HPDE6-E6E7 (cell line): ENCODE measurements around the gene PPME1.
A peak's percentile ranks its signal among the peaks of the same experiment; 100 is the strongest.

Experiments
- DNase-seq: peaks from one replicate; pipeline ENCODE4 v3.0.0; 2011; ENCODE audit warnings: missing footprints; ENCODE audit errors: extremely low spot score

Gene PPME1

DNA sequence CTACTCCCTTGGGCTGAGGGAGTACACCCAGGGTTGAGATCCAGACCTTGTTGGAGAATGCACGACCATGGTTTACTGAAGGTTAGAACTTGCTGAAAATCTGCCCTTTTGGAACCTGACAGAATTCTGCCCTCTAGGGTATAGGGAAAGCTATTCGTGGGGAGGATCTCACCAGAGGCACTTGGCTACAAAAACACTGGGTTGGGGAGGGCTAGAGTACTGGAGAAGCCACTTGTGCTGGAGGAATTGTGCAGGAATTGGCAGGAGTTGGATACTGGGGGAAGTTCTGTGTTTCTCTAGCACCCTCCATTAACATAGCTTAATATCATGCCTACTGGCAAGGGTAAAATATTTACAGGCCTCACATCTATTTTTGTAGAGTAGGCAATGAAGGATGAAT is 55.8 kb downstream of the PPME1 start:
- no peak for DNase-seq

DNA sequence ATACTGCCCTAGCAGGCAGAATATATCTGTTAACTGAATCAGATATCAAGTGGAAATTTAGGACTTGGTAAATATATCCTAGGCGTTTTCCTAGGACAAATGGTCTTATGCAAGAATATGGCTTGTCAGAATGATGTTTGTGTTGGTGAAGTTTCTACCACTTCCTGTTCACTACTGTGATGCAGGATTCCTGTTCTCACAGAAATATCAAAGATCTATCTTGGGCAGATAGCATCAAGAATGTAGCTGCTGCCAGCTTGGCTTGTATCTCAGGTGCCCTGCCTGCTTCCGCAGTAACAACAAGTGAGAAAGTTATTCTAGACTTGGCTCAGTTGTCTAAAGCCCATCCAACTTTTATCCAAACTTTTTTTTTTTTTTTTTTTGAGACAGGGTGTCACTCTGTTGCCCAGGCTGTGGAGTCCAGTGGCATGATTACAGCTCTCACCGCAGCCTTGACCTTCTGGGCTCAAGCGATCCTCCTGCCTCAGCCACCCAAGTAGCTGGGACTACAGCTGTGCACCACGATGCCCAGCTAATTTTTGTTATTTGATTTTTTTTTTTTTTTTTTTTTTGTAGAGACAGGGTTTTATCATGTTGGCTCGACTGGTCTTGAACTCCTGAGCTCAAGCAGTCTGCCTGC is 61.3 kb downstream of the PPME1 start:
- no peak for DNase-seq

DNA sequence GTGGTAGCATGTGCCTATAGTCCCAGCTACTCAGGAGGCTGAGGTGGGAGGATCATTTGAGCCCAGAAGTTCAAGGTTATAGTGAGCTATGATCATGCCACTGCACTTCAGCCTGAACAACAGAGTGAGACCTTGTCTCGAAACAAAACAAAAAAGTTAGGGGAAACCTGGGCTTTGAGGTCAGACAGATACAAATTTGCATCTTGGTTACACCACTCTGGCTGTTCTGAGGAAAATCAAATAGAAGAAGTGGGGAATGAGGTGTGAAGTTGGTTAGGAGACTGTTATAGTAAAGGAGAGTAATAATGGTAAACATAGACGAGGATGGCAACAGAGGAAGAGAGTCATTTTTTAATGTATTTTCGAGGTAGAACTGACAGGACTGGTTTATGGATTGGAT is 62.6 kb downstream of the PPME1 start:
- DNase-seq = no peak

DNA sequence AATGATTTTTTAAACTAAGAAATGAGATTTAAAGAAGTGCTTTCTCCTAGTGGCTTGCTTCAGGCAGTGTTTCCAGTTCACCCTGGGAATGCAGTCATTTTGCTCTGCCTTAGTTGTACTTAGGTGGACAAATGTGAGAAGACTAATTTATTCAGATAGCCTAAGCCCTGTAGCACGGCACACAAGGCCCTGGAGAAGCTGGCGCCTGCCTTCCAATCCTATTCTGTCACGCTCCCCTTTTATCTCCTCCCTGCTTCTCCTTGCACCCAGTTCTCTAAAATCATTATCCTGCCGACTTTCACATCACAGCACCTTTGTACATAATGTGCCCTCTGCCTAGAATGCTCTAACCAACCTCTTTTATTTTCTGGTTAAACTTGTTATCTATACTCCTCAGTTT is 64.0 kb downstream of the PPME1 start:
- no peak for DNase-seq

DNA sequence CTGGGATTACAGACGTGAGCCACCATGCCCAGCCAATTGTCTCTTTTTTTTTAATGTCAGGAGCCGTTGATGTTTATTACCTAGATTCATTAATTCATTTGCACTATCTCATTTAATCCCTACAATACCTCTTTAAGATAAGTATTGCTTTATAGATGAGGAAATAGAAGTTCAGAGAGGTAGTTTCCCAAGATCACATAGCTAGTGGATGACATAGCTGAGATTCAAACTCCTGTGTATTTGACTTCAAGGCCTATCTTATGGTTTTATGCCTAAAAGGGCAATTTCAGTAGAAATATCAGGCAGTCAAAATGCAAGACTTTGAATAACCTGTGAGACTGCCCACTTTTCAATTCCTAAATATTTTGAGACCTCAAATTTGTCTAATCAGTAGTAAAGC is 66.5 kb downstream of the PPME1 start:
- no peak for DNase-seq

DNA sequence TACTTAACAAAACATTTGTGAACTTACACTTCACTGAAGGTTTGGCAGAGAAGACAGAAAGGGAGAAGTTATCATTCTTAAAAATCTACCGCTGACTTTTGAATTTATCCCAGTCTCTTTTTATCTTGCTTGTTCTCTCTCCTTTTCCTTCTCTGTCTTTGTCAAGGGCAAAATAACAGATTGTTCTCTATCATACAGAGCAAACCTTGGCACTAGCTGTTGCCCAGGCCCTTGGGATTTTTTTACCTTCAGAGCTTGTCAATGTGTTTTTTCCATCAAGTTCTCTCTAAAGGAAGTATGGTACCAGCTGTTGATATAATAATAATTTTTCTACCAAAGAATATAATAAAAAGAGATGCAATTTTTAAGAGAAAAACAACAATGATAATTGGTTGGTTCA is 67.2 kb downstream of the PPME1 start:
- DNase-seq = no peak

DNA sequence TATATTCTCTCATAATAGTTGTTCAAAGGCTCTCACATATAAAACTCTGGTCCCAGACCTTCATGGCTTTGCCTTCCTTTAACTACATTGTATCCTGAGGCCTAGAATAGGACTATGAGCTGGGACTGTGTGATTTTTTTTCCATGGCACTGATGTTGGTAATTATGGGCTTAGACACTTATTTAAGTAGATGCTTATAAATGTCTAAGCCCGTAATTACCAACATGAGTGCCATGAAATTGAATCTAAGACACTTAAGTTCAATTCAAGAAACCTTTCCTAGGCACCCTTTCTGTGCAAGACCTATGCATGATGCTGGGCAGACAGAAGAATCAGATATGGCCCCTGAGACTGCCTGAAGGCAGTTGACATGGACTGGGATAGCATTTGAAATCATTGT is 77.4 kb downstream of the PPME1 start:
- DNase-seq = no peak

DNA sequence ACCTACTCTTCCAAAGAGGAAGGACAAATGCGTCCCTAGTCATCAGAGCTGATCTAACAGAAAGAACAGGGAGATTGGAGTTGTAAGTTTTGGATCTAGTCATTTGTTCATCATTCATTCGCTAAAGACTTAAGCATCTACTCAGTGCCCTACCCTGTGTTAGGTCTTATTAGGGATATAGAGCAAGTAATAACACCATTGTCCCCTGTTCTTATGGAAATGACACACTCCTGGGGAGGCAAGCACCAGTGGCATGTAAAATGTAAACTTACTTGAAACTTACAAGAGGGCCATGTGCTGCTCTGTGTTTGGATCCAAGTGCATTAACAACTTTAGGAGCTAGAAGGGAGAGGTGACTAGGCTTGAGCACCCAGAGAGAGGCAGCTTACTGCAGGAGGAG is 78.4 kb downstream of the PPME1 start:
- no peak for DNase-seq

DNA sequence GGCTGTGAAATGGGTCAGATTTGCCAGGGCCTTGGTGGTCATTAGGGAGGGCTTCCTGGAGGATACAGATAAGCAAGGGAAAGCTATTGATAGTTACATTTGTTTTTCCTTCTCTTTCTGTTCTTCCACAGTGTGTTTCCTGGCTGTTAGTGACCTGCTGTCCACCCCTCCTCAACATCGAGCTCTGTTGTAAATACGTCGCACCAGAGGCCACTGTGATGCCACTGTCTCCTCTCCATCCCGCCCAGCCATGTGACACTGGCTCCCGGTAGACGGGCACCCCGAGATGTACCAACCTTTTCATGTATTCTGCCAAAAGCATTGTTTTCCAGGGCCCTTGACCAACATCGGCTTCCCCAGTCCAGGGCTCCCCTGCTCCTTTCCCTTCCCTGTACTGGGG is 82.3 kb downstream of the PPME1 start:
- no peak for DNase-seq

DNA sequence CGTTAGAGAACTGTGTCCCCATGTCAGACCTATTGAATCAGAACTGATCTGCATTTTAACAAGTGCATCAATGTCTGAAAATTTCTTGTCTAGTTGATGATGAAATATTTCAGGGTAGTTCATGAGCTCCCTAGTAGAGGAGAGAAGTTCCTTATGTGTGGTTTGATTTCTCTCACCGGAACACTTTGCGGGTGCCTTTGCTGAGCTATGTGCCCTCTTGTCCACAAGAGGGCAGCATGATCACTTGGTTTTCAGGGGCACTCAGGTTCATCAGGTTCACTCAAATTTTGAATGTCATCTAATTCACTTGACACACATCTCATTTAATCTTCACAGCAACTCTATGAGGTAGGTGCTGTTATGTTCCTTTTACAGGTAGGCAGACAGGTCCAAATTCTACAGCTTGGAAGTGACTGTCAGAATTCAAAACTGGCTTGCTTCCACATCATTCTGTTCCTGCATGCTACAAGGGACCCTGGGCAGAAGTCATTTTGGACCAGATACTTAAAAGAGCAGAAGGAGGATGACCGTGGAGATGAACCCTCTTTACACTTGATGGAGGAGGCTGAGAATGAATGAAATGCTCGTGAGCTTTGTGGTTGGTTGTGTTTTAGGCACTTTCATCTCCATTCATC is 84.8 kb downstream of the PPME1 start:
- DNase-seq = peak; percentile 55

DNA sequence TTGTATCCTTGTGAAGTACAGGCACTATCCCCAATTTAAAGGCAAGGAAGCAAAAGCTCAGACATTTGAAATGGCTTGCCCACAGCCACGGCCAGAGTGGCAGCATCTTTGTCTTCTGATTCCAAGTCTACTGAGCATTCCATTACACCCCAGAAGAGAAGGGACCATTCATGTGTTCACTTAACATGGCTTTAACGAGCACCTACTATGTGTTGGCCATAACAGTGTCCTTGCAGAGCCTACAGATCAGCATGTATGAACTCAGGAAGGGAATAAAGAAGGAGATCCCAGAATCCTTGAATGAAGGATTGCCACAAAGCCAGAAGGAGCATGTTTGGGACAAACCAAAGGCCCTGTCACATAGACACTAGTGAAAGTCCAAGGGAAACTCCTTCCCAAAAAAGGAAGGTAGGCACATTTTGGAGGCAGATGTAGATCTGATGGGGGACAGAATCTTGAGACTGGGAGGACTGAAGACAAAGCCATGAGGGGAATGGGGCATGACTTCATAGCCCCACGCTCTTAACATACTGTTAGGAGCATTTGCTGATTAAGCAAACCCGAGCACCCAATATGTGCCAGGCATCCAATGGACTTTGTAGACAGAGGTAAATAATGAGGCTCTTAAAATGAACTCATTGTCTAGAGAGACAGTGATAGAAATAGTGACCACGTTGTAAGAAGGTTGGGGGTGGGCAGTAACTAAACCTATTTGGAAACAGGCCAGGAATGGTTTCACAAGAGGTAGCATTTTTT is 85.5 kb downstream of the PPME1 start:
- no peak for DNase-seq

DNA sequence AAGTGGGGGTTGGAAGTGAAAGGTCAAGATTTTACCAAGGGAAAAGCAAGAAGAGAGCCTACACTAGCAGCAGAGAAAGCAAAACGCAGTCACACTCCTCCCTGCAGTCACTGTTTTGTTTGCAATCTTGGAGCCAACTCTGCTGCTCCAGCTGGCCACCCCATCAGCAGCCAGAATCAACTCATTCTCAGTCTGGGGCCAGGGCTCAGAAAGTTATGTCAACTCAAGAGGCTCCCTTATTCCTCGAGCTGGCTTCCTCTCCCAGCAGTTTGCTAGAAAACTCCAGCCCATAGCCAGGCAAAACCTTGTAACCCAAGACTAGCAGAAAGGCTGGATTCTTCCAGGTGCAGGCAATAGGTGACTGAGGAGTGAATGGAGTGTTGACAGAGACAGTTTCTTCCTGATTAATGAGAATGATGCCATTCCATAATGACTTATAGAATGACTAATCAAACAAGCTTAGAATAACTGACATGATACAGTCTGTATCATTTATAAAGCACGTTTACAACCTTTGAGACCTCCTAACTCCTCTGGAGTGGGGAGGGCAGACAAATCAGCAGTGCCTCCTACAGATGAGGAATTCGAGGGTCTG is 87.0 kb downstream of the PPME1 start:
- DNase-seq = no peak

DNA sequence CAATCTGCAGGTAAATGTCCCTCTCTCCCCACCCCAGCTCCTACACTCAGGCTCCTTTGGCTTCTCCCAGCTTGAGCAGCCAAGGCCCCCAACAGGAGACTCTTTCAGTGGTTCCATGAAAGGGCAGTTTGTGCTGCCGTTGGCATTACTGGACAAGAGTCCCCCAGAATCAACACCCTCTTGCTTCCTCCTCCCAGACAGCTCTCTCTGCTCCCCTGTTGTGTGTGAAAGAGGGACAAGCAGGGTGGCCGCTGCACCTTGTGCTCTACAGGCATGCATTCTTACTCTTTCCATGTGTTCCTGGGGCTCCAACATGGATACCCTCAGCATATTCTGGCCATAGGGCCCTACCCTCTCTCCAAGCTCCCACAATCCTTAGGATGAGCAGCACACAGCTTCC is 91.6 kb downstream of the PPME1 start:
- no peak for DNase-seq

DNA sequence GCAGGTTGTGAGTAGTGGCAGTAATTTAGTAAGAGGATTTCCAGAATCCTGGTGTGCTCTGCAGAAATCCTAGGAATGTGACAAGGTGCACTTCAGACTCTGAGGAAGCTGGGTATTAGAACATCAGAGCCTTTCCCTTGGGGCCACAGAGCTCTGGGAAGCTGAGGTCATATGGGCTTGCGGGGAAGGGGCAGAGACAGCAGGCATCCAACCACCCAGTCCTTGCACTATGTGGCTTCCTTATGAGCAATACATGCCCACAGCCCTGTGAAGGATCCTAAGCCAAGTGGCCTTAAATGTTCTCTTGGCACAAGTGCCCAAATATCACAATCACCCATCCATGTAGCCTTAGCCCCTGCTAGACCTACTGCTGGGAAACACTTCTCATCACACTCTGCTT is 94.2 kb downstream of the PPME1 start:
- no peak for DNase-seq

DNA sequence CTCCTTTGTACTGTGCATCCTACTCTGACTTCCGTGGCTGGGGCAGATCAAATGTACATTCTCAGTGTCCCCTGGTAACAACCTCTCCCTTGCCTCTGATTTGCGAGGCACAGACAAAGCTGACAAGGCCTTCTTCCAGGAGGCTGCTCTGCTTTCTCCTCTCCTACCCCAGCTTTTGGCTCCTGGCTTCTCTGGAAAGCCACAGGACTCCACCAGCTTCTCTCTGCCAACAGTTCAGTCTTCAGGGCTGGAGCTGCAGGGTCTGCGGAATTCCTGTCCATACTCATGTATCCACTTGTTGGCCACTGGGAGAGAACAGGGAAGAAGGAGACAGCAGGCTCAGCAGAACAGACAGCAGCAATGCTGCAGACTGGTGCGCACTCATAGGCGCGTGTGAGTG is 95.9 kb downstream of the PPME1 start:
- DNase-seq = no peak

DNA sequence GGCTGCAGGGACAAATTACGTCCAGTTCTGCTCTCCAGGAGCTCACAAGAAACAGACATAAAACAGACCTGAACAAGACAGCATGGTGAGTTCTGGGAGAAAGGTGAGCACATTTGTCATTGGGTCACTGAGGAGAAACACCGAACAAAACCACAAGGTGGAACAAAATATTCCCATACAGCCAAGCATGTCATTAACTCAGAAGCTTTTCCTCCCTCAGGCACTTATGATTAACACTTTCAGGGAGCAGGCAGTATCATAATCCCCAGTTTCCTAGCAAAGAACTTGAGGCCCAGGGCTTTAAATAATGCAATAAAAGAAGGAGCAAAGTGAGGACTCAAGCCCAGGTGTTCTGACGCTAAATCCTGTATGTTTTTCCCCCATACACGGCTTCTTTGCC is 97.4 kb downstream of the PPME1 start:
- peak; percentile 29 for DNase-seq

DNA sequence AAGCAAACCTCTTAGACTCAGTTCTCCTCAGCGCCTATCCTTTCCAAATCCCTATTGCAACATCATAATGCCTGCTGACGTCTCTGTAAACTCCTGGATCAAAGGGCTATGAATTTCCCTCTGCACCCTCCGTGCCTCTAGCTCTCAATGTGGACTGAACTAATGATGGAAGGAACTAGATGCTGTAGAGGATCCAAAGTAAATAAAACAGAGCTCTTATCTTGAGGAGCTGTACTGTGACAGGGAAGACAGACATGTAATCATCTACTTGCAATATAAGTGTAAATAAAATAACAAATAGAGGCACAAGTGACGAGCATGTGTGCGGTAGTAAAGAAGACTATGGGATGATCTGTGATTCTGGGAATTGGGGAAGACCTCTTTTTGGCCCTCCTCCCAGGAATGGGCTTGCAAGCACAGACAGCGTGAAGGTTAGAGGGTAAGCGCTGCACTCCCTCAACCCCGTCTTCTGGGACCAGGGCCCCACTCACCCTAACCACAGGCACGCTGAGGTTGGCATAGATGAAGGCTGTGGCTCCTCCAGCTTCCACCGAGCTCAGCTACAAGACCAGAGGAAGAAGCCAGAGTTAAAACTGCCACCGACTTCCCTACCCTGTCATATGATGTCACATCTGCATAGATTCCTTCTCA is 98.2 kb downstream of the PPME1 start:
- DNase-seq = no peak

DNA sequence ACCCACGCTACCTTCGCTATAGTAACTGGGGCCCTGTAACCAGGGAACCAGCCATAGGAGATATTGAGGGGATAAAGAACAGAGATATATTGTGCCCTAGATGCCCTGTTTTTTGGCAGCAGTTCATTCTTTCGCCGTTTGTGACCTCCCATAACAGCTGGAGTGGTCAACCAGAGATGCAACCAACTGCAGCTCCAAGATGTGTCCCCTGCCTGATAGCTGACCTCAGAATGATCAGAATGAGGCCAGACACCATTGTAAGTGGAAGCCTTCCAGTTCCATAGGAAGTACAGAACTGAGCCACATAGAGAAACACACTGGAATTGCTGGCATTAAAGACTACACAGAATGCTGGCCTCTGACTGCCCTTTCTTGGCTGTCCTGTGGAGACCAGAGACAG is 101.2 kb downstream of the PPME1 start:
- no peak for DNase-seq

DNA sequence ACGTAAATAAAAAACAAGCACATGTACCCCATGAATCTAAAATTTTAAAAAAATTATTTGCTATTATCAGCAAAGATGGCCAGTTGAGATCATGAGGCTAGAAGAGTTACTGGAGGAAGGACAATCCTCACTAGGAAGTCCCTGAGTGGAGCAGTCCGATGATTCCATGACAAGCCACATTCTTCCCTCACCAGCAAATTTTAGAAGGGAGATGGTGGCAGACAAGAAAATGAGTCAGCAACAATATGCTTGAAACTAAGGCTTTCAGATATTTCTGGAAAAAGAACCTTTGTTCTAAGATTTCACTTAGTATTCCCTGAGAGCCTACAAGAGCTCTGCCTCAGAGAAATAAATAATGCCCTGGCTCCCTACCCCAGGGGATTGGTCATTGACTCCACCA is 105.5 kb downstream of the PPME1 start:
- no peak for DNase-seq

DNA sequence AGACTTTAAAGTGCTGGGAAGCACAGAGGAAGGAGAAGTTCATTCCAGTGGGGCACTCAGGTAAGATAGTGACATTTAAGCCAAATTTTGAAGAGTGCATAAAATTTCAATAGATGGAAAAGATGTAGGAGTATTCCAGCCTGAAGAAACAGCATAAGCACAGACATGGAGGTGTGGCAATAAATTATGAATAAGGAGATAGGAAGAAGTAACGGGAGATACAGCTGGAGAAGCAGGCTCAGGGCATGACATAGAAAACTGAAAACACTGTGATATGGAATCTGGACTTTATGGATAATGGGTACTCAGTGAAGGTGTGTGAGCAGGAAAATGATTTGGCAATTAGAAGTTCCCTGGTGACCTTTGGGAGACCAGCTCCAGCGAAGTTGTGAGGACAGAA is 107.0 kb downstream of the PPME1 start:
- DNase-seq = no peak

DNA sequence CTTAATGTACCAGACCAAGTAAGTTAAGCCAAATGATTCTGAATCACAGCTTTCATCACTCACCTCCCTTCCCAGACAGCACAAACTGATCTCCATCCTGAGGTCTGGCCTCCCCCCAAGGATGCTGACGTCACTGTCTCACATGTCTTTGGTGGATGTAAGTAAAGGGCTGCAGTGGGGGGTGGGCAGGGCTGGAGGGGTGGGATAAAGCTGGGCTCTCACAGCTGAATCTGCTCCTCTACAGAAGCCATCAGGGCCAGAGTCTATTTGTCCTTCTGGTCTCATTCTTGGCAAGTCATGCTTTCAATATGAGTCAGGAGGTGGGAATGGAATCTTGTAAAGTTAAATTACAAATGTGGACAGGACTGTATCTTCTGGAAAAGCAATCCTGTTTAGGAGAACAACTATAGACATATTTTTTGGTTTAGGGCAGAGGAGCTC is 107.7 kb downstream of the PPME1 start:
- DNase-seq = no peak

DNA sequence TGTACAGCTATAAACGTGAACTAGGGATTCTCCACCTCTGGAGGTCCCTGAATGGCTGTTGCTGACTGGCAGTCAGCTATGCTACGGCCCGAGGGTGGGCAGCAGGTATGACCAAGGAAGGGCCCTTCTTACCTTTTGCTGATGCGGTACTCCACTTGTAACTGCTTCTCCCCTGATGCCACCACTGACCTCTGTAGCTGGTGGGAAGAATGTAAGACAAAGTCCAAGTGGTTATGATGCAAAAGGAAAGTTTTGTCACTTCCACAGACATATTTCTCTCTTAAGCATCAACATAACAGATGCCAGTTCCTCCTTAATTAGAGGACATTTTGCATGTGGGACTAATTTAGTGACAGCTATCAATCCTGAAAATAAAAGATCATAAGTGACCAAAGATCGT is 108.2 kb downstream of the PPME1 start:
- no peak for DNase-seq
